ENCODE measurements around the gene ETV3L. TPM values are rescaled to one million over a fixed set of nuclear protein-coding genes. Genes with fewer than 3 reads are reported as not detected.

Gene ETV3L
- 0.10 TPM for total RNA-seq

DNA sequence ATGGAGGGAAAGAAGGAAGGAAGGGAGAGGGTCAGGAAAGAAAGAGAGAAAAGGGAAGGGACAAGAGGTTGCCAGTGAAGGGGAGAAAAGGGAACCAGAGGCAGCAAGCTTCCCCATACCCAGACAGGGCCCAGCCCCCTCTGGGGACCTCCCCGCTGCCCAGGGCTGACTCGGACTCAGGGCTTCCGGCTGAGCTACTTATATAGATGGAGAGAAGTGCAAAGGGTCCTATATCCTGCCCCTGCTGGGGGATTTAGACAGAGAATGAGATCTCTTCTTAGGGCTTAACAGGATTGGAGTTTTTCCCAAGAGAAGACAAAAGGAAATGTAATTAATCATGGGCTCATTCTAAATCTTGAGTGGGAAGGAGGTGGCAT is at the start of gene ETV3L:
Gene ETV3L (minus strand): TSS at position 176 of the 377 bp plus-strand sequence. CDS start 285 bp downstream, outside the sequence.
- H3K27me3 ChIP-seq (ENCODE audit: insufficient read depth, low read length), result no peaks in the 10 kb centered on the region
- peaks cover 22% of the 10 kb centered on the region for H3K4me1 ChIP-seq (ENCODE audit: insufficient read depth, low read length)
- no peak within 1 kb of the TSS for H3K4me3 ChIP-seq (ENCODE audit: low read length)
- H3K9me3 ChIP-seq (ENCODE audit: low read depth, low read length), result no peaks in the 10 kb centered on the region

DNA sequence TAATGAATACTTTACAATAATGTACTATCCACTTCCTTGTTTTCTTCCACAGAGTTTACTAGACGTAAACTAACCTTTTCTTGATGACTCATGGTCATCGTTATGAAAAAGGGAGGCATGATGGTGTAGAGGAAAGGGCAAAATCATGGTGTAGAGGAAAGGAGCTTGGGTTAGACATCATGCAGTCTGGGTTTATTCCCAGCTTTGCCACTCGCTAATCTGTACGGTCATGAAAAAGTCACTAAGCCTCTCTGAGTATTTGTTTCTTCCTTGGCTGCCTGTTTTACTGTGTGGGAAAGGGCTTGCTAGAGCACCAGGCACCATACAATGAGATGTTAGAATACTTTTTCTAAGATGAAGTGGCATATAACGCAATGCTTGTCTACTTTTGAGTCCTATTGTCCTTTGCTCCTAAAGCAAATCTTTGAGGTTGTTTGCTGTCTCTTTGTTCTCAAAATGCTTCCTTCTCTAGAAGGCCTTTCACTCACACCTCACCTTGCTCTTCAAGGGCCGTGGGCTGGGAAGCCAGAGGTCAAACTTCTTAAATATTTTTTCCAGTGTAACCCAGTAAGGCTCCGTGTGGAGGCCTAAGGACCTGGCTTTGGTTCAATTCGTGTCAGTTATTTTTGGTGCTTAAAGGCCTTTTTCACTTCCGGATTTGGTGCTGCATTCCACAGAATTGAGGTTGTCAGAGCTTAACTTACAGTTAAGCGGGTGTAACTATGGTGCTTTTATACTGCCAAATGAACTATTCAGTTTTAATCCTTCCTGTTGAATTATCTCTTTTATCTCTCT is 48.5 kb upstream of the ETV3L start:
- Histone ChIP-seq H3K4me3 (ENCODE audit: low read length) (no peak overlapping the region), H3K9me3 (ENCODE audit: low read depth, low read length) (no peaks in the 10 kb centered on the region), H3K27me3 (ENCODE audit: insufficient read depth, low read length) (no peaks in the 10 kb centered on the region), H3K4me1 (ENCODE audit: insufficient read depth, low read length) (peaks cover 11% of the 10 kb centered on the region)

DNA sequence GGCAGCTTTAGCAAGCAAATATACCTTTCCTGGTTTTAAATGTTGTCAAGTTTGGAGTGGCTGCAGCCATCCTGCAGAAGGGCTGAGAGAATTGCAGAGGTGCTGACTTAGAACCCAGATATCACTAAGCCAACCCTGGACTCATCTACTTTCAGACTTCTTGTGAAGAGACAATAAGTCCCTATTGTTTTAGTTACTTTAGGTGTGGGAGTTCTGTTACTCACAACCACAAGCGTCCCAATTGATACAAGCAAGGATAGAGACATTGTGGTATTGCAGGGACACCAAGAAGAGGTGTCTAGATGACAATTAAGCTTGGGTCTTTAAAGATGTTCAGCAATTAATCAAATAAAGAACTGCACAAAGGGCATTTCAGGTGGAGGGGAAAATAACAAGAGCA is 47.4 kb upstream of the ETV3L start:
- no peaks in the 10 kb centered on the region for H3K27me3 ChIP-seq (ENCODE audit: insufficient read depth, low read length)
- H3K4me1 ChIP-seq (ENCODE audit: insufficient read depth, low read length), result peaks cover 11% of the 10 kb centered on the region
- H3K9me3 ChIP-seq (ENCODE audit: low read depth, low read length), result no peaks in the 10 kb centered on the region
- H3K4me3 ChIP-seq (ENCODE audit: low read length), result no peak overlapping the region

DNA sequence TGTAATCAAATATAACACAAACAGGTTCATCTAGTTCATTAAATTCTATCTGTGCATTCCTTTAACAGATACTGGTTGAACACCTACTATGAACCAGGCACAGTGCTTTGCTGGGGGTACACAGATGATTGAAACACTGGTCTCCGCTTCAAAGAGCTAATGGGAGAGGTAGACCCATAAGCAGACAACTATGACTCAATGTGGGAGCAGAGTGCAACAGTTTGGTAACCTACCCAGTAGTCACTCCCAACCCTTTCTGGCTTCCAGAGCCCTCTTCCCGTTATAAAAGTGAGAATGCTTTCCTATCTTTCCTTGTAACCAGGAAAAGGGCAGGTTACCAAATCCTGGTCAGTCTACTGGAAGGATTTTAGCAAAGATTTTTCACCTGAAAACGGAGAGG is 46.6 kb upstream of the ETV3L start:
- Histone ChIP-seq H3K9me3 (ENCODE audit: low read depth, low read length) (no peaks in the 10 kb centered on the region), H3K4me1 (ENCODE audit: insufficient read depth, low read length) (peaks cover 11% of the 10 kb centered on the region), H3K27me3 (ENCODE audit: insufficient read depth, low read length) (no peaks in the 10 kb centered on the region), H3K4me3 (ENCODE audit: low read length) (no peak overlapping the region)

DNA sequence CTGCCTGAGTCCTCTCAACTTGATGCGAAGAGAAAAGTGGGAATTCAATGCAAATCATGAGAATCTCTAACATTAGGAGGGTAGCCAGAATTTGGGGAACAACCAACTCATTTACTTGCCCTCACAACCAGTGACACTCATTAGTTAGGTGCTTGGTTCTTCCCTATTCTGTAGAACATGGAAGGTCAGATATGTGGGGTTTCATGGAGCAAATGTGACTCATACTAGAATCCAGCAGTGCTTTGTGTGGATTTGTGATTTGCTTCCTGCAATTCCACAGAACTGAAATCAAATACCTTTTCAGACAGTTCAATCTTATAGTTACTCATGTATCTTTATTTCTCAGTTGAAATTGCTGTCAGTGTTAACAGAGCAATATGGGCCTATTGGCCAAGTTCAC is 45.5 kb upstream of the ETV3L start:
- Histone ChIP-seq H3K27me3 (ENCODE audit: insufficient read depth, low read length) (no peaks in the 10 kb centered on the region), H3K4me3 (ENCODE audit: low read length) (no peak overlapping the region), H3K9me3 (ENCODE audit: low read depth, low read length) (no peaks in the 10 kb centered on the region), H3K4me1 (ENCODE audit: insufficient read depth, low read length) (peaks cover 11% of the 10 kb centered on the region)

DNA sequence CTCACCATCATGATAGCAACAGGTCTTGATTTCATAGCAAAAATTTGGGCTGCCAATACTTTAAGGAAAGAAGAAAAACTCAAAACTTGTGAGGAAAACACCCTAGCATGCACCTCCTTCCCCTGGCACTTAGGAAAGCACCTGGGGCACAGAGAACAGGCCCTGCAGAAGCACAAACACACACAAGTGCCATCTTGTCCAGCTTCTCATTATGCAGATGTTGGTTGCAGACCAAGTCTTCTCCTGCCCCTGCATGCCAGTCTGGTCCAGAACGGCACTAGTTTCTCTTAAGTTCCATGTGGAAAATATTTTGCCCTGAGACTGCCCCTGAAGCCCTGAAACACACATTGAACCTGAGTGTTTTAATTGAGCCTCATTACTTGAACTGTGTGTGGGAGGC is 44.9 kb upstream of the ETV3L start:
- Histone ChIP-seq H3K27me3 (ENCODE audit: insufficient read depth, low read length) (no peaks in the 10 kb centered on the region), H3K4me3 (ENCODE audit: low read length) (no peak overlapping the region), H3K9me3 (ENCODE audit: low read depth, low read length) (no peaks in the 10 kb centered on the region), H3K4me1 (ENCODE audit: insufficient read depth, low read length) (peaks cover 11% of the 10 kb centered on the region)

DNA sequence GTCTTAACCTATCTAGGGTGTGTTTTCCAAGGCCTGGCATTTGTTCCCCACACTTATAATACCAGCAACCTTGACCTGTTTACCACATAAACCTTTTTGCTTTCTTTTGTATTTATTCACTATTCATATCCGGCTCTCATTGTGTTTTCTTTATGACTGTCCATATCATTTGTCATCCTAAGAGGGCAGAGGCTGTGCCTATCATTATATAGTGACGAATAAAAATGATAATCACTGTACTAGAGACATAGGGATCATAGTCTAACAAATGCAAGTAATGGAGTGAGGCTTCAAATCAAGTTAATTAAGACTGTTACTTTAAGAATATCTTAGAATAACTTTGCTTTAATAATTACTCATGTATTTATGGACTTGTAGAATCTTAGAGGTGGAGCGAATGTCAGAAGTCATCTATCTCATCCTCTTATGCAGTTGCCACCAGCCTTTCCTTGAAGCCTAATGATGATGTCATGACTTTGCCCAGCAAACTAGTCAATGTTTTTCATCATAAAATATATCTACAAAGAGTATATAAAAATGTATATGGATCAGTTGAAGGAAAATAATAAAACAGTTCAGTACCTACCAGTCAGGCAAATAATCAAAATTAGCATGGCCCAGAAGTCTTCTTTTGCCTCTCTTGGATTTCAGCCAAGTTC is 43.3 kb upstream of the ETV3L start:
- Histone ChIP-seq H3K4me1 (ENCODE audit: insufficient read depth, low read length) (peaks cover 8% of the 10 kb centered on the region), H3K27me3 (ENCODE audit: insufficient read depth, low read length) (no peaks in the 10 kb centered on the region), H3K9me3 (ENCODE audit: low read depth, low read length) (no peaks in the 10 kb centered on the region), H3K4me3 (ENCODE audit: low read length) (no peak overlapping the region)

DNA sequence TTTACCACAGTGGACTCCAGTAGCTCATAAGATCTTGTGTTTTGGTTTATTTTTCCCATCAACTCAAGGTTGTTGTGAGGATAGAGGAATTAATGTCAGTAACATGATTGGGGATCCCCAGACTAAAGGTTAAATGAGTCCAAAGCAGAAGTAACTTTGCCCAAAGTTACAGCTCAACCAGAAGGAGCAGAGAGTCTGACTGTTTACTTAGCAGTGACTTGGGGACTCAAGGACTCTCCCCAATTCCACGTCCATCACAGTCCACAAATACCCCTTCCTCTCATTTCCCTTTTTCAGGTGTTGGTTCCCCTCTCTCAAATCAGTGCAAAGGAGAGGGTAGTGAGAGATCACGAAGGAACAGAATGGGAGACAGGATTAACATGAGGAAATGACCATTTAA is 42.6 kb upstream of the ETV3L start:
- Histone ChIP-seq H3K4me1 (ENCODE audit: insufficient read depth, low read length) (peaks cover 11% of the 10 kb centered on the region), H3K4me3 (ENCODE audit: low read length) (no peak overlapping the region), H3K9me3 (ENCODE audit: low read depth, low read length) (no peaks in the 10 kb centered on the region), H3K27me3 (ENCODE audit: insufficient read depth, low read length) (no peaks in the 10 kb centered on the region)

DNA sequence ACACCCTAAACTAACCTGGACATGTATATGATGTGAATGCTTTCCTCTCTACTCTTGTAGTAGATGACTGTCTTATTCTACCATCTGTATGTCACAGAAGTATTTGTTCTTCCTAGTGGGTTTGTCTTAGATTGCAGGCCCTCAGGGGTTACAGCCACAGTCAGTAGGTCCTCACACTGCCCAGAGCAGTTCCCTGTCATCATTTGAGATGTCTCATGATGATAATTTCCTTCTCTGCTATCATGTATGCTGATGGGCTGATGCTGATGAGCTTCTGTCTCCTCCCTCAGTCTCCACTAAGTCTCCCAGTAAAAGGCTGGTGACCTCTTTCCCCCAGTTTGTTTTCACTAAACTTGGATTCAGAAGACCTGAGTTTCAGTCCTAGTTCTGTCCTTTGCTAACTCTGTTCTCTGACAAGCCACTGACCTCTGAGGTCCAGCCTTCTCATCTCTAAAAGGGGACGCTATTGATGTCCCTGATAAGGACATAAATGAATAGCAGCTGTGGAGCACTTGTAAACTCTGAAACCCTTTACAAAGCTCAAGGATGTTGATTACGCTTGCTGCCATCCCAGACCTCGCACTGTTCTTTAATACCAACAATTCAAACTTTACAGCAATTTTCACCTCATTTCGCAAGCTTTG is 41.7 kb upstream of the ETV3L start:
- H3K27me3 ChIP-seq (ENCODE audit: insufficient read depth, low read length), result no peaks in the 10 kb centered on the region
- H3K9me3 ChIP-seq (ENCODE audit: low read depth, low read length), result no peaks in the 10 kb centered on the region
- H3K4me3 ChIP-seq (ENCODE audit: low read length), result no peak overlapping the region
- peaks cover 20% of the 10 kb centered on the region for H3K4me1 ChIP-seq (ENCODE audit: insufficient read depth, low read length)

DNA sequence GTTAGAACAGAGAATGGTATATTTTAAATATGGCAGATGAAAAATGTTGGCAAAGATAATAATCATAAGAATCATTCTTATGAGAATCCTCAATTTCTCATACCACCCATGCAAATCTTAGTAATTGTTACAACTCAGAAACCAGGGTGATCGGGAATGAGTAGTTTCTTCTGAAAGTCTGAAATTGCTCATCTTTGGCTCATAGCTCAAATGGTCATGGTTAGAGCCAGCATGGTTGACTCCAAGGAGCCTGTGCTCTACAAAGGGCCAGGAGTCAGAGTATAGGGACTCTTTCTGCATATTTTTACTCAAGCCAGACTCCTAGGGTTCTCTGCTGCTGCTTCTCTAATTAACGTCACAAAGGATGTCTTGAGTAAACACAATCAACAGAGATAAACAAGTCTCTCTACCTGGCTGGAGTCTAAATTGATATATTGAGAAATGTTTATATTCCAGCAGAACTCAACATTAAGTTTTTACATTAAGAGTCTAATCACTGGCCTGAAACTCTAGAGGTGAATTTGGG is 40.5 kb upstream of the ETV3L start:
- H3K4me1 ChIP-seq (ENCODE audit: insufficient read depth, low read length), result peaks cover 32% of the 10 kb centered on the region
- H3K9me3 ChIP-seq (ENCODE audit: low read depth, low read length), result no peaks in the 10 kb centered on the region
- H3K27me3 ChIP-seq (ENCODE audit: insufficient read depth, low read length), result no peaks in the 10 kb centered on the region
- H3K4me3 ChIP-seq (ENCODE audit: low read length), result no peak overlapping the region

DNA sequence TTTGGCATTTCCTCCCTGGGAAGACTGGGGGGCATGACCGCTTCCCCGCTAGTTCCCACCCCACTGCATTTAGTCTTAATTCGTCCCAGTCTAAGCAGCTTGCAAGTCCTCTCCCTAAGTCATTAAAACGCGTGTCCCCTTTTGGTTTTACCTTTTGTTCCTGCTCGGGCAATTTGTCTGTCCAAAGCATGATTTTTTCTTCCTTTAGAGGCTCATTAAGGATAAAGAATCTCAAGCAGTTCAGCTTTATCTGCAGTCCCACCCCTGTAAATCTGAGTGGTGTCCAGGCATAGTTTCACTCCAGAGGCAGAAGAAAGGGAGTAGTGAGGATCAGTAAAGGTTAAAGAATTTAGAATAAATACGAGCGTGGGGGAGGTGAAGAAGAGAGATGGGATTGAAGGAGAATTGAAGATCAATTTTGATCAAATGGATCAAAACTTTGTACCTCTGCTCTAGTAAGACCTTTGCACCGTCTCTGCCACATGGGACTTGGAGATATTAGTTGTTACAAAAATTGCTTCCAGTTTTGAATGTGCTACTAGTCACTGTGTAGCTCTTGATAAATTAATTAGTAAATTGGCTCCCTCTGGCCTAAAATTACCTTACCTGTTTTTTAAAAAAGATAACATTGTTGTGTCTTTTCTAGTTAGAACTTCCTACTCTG is 39.6 kb upstream of the ETV3L start:
- H3K4me3 ChIP-seq (ENCODE audit: low read length), result peak overlapping the region; percentile 63
- H3K9me3 ChIP-seq (ENCODE audit: low read depth, low read length), result no peaks in the 10 kb centered on the region
- H3K27me3 ChIP-seq (ENCODE audit: insufficient read depth, low read length), result no peaks in the 10 kb centered on the region
- H3K4me1 ChIP-seq (ENCODE audit: insufficient read depth, low read length), result peaks cover 41% of the 10 kb centered on the region

DNA sequence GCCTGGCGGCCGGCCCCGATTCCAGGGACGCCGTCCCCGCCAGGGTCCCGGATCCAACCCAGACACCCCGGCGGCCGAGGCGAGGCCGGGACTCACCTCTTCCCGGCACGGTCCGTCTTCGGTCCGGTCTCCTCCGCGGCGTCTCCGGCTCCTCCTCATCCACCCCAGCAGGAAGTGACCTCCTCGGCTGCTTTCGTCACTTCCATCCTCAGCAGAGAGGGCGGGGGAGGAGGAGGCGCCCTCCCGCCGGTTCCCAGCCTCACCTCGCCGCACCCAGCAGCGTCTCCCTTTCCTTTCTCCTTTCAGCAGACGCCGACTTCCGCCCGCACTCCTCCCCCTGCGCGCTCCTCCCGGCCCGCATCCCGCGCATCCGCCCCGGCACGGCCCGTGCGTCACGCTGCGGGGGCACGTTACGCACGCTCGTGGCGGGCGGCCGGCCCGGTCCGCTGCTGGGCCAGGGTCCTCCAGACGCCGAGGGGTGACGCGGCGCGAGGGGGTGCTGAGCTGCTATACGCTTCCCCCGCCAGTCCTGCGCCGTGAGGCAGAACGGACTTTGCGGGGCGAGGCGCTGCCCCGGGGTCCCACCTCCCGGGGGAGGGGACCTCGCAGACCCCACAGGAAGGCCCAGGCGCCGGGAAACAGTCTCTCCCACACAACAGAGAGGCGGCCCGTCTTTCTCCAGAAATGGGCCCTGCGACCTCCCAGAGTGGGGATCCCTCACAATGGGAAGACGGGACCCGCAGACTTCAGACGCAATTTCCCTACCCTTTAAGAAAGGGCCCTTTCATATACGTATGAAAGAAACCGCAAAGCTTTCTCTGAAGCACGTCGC is 38.8 kb upstream of the ETV3L start, which contains the start of gene ETV3:
Gene ETV3 (minus strand): TSS at position 176 of the 832 bp plus-strand sequence. CDS start 2,043 bp downstream, outside the sequence.
- Histone ChIP-seq H3K9me3 (ENCODE audit: low read depth, low read length) (no peaks in the 10 kb centered on the region), H3K27me3 (ENCODE audit: insufficient read depth, low read length) (no peaks in the 10 kb centered on the region), H3K4me1 (ENCODE audit: insufficient read depth, low read length) (peaks cover 43% of the 10 kb centered on the region), H3K4me3 (ENCODE audit: low read length) (peak within 1 kb of the TSS; percentile 63)

DNA sequence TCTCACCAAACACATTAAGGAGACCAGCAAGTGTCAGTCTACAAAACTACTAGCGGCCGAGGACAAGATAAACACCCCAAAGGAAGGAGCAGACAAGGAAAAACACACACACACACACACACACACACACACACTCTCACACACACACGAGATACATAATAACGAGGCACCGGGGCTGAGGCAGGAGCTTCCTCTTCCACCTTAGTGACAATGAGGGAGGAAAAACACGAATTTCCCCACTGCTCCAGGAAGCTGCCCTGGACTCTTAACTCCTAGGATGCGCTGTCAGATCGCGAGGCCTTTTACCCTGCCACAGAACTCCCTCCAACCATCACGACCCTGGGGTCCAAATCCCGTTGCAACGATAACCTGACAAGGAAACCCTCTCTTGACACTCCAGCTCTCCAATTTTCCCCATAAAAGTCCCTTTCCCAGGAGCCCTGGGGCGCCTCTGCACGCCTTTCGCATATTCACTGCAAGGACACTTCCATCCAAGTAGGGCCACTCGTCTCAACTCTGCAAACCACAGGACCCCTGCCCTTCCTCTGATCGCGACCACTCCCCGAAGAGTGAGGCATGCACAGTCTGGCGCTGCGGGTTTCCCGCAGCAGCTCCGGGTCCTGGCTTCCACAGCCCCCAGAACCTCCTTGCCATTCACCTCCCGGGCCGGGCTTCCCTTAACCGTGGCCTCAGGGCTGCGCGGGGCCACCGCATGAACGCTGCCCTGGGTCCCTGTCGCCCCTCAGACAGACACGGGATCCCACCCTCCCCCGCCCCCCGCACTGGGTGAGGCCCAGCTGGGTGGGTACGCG is 38.0 kb upstream of the ETV3L start:
- H3K4me3 ChIP-seq (ENCODE audit: low read length), result peak overlapping the region; percentile 63
- no peaks in the 10 kb centered on the region for H3K9me3 ChIP-seq (ENCODE audit: low read depth, low read length)
- H3K27me3 ChIP-seq (ENCODE audit: insufficient read depth, low read length), result no peaks in the 10 kb centered on the region
- peaks cover 45% of the 10 kb centered on the region for H3K4me1 ChIP-seq (ENCODE audit: insufficient read depth, low read length)
